Peyer's patch (tissue), 4 donors: Measurements from ENCODE around the gene VAV3. TPM values are rescaled to one million over a fixed set of nuclear protein-coding genes. Genes with fewer than 3 reads are reported as not detected.

Experiments used
- DNase-seq, 3 donors: peaks; one replicate each; pipeline ENCODE4 v3.0.0-alpha.2; 2017 to 2019
- H3K27ac ChIP-seq, 4 donors: fragments of 200-600 bp; sonication (generic); one replicate each; pipeline ENCODE4 v1.5.1; 2016 to 2019
- H3K27me3 ChIP-seq, 2 donors: fragments of 200-600 bp; sonication (generic); one replicate each; pipeline ENCODE4 v1.5.1; 2019
- H3K36me3 ChIP-seq, 3 donors: fragments of 200-600 bp; sonication (generic); one replicate each; pipeline ENCODE4 v1.5.1; 2016 to 2019
- H3K4me1 ChIP-seq, 4 donors: fragments of 200-600 bp; sonication (generic); one replicate each; pipeline ENCODE4 v1.5.1; 2016 to 2019
- H3K4me3 ChIP-seq, 4 donors: fragments of 200-600 bp; sonication (generic); 1 replicate in 3 of 4; 2 replicates in 1 of 4; pipeline ENCODE4 v1.5.1; 2016 to 2019; ENCODE audit warnings: mild to moderate bottlenecking in 1 of 4
- H3K9me3 ChIP-seq, 4 donors: fragments of 200-600 bp; sonication (generic); one replicate each; pipeline ENCODE4 v1.5.1; 2016 to 2019; ENCODE audit warnings: mild to moderate bottlenecking in 1 of 4
- POLR2A ChIP-seq, 2 donors: fragments of 450-650 bp; IDR thresholded peaks; one replicate each; pipeline ENCODE4 v1.5.1; 2017; ENCODE audit warnings: antibody characterized with exemption in 2 of 2, mild to moderate bottlenecking in 2 of 2, moderate library complexity in 2 of 2
- total RNA-seq, 4 donors: library from RNA; depleted of rRNA; stranded (reverse); fragments of >200 nt; gene quantifications; one replicate each; pipeline ENCODE4 v1.1.0, GENCODE V29; 2016
- TF ChIP-seq, protein P1 (sequence below), 6 experiments: fragments of 450-650 bp in 4 of 6; fragments of 200-600 bp in 2 of 6; sonication (generic) in 1 of 6; IDR thresholded peaks; one replicate each; pipeline ENCODE4 v1.5.1; 2017 to 2019; ENCODE audit warnings: antibody characterized with exemption in 6 of 6, mild to moderate bottlenecking in 3 of 6, moderate library complexity in 1 of 6

The VAV3 gene
- total RNA-seq, 4 donors from 2014 or later: 32.1 to 60.9 (median 41.5) TPM

DNA sequence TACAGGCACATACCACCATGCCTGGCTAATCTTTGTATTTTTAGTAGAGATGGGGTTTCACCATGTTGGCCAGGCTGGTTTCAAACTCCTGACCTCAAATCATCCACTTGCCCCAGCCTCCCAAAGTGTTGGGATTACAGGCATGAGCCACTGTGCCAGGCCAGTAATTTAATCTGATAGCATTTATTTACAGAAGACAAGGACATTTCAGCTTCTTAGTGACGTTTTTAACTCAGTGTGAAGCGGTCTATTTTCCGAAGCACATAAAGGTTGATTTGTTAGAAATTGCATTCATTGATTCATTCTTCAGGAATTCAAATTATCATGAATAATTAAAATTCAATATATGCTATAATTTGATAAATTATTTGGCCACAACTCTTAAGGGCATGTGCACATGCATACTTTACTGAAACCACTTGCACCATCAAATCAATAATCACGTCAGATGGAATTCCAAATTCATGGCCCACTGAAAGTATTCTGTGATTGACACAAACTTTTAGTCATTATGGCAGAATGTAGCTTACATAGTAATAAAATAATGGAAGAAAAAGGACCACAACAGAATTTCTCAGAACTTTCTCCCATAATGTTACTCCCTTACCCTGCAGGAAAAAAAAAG, 339.5 kb downstream of the VAV3 start:
- Histone ChIP-seq H3K27me3 (no peaks in the 10 kb centered on the region), H3K36me3 (no peaks in the 10 kb centered on the region), H3K4me1 (no peaks in the 10 kb centered on the region), H3K9me3 (no peaks in the 10 kb centered on the region), H3K27ac (no peak overlapping the region), H3K4me3 (no peak overlapping the region)
- DNase-seq: no peak
- TF ChIP-seq, protein P1, sequence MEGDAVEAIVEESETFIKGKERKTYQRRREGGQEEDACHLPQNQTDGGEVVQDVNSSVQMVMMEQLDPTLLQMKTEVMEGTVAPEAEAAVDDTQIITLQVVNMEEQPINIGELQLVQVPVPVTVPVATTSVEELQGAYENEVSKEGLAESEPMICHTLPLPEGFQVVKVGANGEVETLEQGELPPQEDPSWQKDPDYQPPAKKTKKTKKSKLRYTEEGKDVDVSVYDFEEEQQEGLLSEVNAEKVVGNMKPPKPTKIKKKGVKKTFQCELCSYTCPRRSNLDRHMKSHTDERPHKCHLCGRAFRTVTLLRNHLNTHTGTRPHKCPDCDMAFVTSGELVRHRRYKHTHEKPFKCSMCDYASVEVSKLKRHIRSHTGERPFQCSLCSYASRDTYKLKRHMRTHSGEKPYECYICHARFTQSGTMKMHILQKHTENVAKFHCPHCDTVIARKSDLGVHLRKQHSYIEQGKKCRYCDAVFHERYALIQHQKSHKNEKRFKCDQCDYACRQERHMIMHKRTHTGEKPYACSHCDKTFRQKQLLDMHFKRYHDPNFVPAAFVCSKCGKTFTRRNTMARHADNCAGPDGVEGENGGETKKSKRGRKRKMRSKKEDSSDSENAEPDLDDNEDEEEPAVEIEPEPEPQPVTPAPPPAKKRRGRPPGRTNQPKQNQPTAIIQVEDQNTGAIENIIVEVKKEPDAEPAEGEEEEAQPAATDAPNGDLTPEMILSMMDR (IDR thresholded peaks at IDR 0.05): no peak
- TF ChIP-seq POLR2A (IDR thresholded peaks at IDR 0.05): no peak

DNA sequence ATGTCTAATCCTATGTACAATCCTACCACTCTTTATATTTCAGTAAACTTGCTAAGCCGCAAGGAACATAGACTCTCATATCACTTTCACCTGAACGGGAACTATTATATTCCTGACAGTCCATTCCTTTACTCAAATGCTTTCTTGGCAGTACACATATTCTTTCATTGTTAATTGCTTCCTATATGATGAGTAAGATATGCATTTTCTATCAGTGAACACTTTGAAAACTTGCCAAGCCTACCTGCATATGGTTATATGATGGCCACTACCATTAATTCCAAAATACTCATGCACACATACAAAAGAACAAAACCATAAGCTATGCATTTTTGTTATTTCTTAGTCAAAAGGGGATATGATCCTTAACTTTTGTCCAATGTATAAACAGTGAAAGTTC, 341.5 kb downstream of the VAV3 start:
- H3K4me3 ChIP-seq: no peak overlapping the region

DNA sequence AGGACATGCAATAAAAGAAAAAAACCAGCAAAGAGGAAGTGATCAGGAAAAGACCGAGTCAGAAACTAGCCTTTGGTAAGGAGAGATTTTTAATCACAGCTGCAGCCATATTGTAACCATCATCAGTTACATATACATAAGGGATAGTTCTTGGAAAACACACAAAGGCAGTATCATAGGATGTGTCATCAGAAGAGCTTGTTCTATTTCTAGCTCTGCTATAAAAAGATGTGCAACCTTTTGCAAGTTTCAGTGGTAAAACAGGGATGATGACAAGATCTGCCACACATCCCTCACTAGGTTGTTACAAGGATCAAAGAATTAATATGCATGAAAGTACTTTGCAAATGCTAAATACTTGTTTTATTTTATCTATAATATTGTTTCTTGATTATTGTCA, 342.0 kb downstream of the VAV3 start:
- TF ChIP-seq, protein P1 (IDR thresholded peaks at IDR 0.05): no peak
- TF ChIP-seq POLR2A (IDR thresholded peaks at IDR 0.05): no peak
- Histone ChIP-seq H3K36me3 (no peaks in the 10 kb centered on the region), H3K9me3 (no peaks in the 10 kb centered on the region), H3K4me1 (no peaks in the 10 kb centered on the region), H3K4me3 (no peak overlapping the region), H3K27ac (no peak overlapping the region), H3K27me3 (no peaks in the 10 kb centered on the region)
- DNase-seq: no peak

More for the DNA sequence above, 341.5 kb downstream of the VAV3 start:
- no peaks in the 10 kb centered on the region for H3K4me1 ChIP-seq
- TF ChIP-seq POLR2A (IDR thresholded peaks at IDR 0.05): no peak
- TF ChIP-seq, protein P1 (IDR thresholded peaks at IDR 0.05): no peak
- DNase-seq: no peak
- no peak overlapping the region for H3K27ac ChIP-seq
- no peaks in the 10 kb centered on the region for H3K9me3 ChIP-seq
- H3K36me3 ChIP-seq: no peaks in the 10 kb centered on the region
- H3K27me3 ChIP-seq: no peaks in the 10 kb centered on the region

DNA sequence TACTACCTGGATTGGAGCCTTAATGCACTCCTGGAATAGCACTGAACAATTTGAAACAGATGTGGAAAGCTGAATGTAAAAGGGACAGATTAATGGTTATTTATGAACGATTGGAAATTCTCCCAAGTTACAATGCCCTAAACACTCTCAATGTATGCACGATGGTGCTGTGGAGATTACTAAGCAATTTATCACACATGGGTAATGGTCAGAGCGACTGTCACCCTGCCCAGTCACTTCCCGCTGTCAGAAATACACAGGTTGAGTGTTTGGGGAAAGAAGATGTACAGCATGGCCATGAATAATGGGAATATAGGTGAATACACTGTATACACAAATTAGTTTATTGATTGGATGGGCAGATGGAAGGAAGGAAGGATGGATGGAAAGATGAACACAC, 342.4 kb downstream of the VAV3 start:
- H3K4me3 ChIP-seq: no peak overlapping the region
- H3K36me3 ChIP-seq: no peaks in the 10 kb centered on the region
- H3K27ac ChIP-seq: no peak overlapping the region
- H3K4me1 ChIP-seq: no peaks in the 10 kb centered on the region
- H3K9me3 ChIP-seq: no peaks in the 10 kb centered on the region
- no peak for DNase-seq
- H3K27me3 ChIP-seq: no peaks in the 10 kb centered on the region
- TF ChIP-seq, protein P1 (IDR thresholded peaks at IDR 0.05): no peak
- no peak for TF ChIP-seq POLR2A (IDR thresholded peaks at IDR 0.05)

DNA sequence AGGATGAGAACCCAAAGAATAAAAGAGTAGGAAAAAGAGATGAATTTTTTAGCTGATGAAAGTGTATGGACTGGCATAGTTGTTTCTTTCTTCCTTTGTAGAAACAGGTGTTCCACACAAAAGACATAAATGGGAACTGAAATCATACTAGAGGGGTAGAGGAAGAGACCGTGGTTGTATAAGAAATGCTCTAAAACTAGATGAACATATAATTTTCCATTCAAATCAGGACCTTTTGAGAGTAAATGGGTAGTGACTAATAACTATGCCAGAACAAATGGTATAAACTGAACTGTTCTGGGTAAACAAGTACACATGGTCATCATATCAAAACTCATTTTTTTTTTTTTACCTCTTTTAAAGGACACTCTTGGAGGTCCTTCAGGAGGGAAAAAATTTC, 344.2 kb downstream of the VAV3 start:
- H3K4me1 ChIP-seq: no peaks in the 10 kb centered on the region
- no peaks in the 10 kb centered on the region for H3K27me3 ChIP-seq
- H3K27ac ChIP-seq: no peak overlapping the region
- H3K36me3 ChIP-seq: peaks cover 0 to 12% (median 0%) of the 10 kb centered on the region in 3 donors
- H3K9me3 ChIP-seq: no peaks in the 10 kb centered on the region
- no peak for DNase-seq
- no peak overlapping the region for H3K4me3 ChIP-seq
- TF ChIP-seq, protein P1 (IDR thresholded peaks at IDR 0.05): no peak
- no peak for TF ChIP-seq POLR2A (IDR thresholded peaks at IDR 0.05)

DNA sequence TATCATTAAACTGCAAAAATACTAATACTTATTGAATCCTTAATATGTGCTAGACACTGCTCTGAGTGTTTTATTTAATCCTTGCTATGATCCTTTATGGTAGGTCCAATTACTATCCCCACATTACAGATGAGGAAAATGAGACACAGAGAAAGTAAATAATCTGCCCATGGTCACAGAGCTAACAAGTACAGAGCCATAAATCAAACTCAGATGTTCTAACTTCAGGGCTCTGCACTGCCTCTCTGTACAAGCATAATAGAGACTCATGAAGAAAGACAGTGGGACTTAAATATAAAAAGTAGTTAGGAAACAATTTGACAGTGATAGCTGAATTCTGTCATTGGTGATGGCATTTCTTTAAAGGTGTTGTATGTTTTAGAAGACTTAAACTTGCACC, 346.4 kb downstream of the VAV3 start:
- no peak for DNase-seq
- no peaks in the 10 kb centered on the region for H3K27me3 ChIP-seq
- no peaks in the 10 kb centered on the region for H3K4me1 ChIP-seq
- no peak overlapping the region for H3K27ac ChIP-seq
- no peak overlapping the region for H3K4me3 ChIP-seq
- TF ChIP-seq POLR2A (IDR thresholded peaks at IDR 0.05): no peak
- TF ChIP-seq, protein P1 (IDR thresholded peaks at IDR 0.05): no peak
- no peaks in the 10 kb centered on the region for H3K9me3 ChIP-seq
- peaks cover 0 to 18% (median 0%) of the 10 kb centered on the region in 3 donors for H3K36me3 ChIP-seq
